Mesenchymal stem cell (in vitro differentiated cells and primary cell): ENCODE measurements around the gene AIG1.

Experiments
- DNase-seq: peaks from one replicate; pipeline ENCODE4 v3.0.0-alpha.2; 2013
- H2AFZ ChIP-seq: one replicate; pipeline ENCODE4 v1.6.1; 2013; ENCODE audit warnings: low read depth, mild to moderate bottlenecking, control low read depth, inconsistent platforms, low read length, moderate library complexity
- H2AK5ac ChIP-seq: 2 replicates; pipeline ENCODE4 v1.6.1; 2013; ENCODE audit warnings: low read length, moderate library complexity, mild to moderate bottlenecking, inconsistent platforms; ENCODE audit not compliant: severe bottlenecking
- H2BK120ac ChIP-seq: one replicate; pipeline ENCODE4 v1.6.1; 2013; ENCODE audit warnings: low read depth, mild to moderate bottlenecking, inconsistent platforms, low read length, moderate library complexity
- H2BK12ac ChIP-seq, 2 experiments: one replicate each; pipeline ENCODE4 v1.6.1; 2013; ENCODE audit warnings: inconsistent platforms in 2 of 2, low read length in 2 of 2, mild to moderate bottlenecking in 2 of 2, moderate library complexity in 2 of 2, control low read depth in 1 of 2
- H2BK15ac ChIP-seq: one replicate; pipeline ENCODE4 v1.6.1; 2013; ENCODE audit warnings: mild to moderate bottlenecking, low read depth, inconsistent platforms; ENCODE audit not compliant: poor library complexity, severe bottlenecking
- H2BK5ac ChIP-seq: 2 replicates; pipeline ENCODE4 v1.6.1; 2013; ENCODE audit warnings: low read depth, mild to moderate bottlenecking, low read length, control low read depth, inconsistent platforms; ENCODE audit not compliant: poor library complexity, severe bottlenecking
- H3K14ac ChIP-seq, 2 experiments: one replicate each; pipeline ENCODE4 v1.6.1; 2013; ENCODE audit warnings: inconsistent platforms in 2 of 2, low read length in 2 of 2, control low read depth in 1 of 2, mild to moderate bottlenecking in 1 of 2, moderate library complexity in 1 of 2
- H3K18ac ChIP-seq, 2 experiments: one replicate each; pipeline ENCODE4 v1.6.1; 2013; ENCODE audit warnings: inconsistent platforms in 2 of 2, low read length in 2 of 2, control low read depth in 1 of 2, low read depth in 1 of 2, mild to moderate bottlenecking in 1 of 2
- H3K23ac ChIP-seq, 2 experiments: one replicate each; pipeline ENCODE4 v1.6.1; 2013; ENCODE audit warnings: inconsistent platforms in 2 of 2, low read length in 2 of 2, mild to moderate bottlenecking in 2 of 2, moderate library complexity in 2 of 2, control low read depth in 1 of 2
- H3K27ac ChIP-seq: 2 replicates; pipeline ENCODE4 v1.5.1; 2013; ENCODE audit warnings: mild to moderate bottlenecking, moderate library complexity, low read length, control low read depth, inconsistent platforms; ENCODE audit not compliant: poor library complexity, severe bottlenecking
- H3K27me3 ChIP-seq, 2 experiments: 2 replicates each; pipeline versions ENCODE4 v1.6.1 to v1.7.0; 2013; ENCODE audit warnings: low read length in 2 of 2, mild to moderate bottlenecking in 2 of 2, moderate library complexity in 2 of 2, control low read depth in 1 of 2, inconsistent platforms in 1 of 2; ENCODE audit not compliant: control insufficient read depth in 1 of 2, insufficient read depth in 1 of 2
- H3K36me3 ChIP-seq, 2 experiments: 2 replicates each; pipeline versions ENCODE4 v1.6.1 to v1.7.0; 2013; ENCODE audit warnings: low read length in 2 of 2, control low read depth in 1 of 2, inconsistent platforms in 1 of 2, low read depth in 1 of 2, mild to moderate bottlenecking in 1 of 2; ENCODE audit not compliant: insufficient read depth in 2 of 2, control insufficient read depth in 1 of 2
- H3K4ac ChIP-seq, 2 experiments: one replicate each; pipeline ENCODE4 v1.6.1; 2013; ENCODE audit warnings: inconsistent platforms in 2 of 2, low read length in 2 of 2, mild to moderate bottlenecking in 2 of 2, moderate library complexity in 2 of 2, control low read depth in 1 of 2, low read depth in 1 of 2
- H3K4me1 ChIP-seq: 2 replicates; pipeline ENCODE4 v1.6.1; 2013; ENCODE audit warnings: low read depth, low read length, control low read depth; ENCODE audit not compliant: control insufficient read depth, insufficient read depth
- H3K4me2 ChIP-seq: 2 replicates; pipeline ENCODE4 v1.6.1; 2013; ENCODE audit warnings: low read length, mild to moderate bottlenecking, inconsistent platforms; ENCODE audit not compliant: poor library complexity, severe bottlenecking
- H3K4me3 ChIP-seq, 2 experiments: 2 replicates each; pipeline versions ENCODE4 v1.5.1 to v1.7.0; 2013; ENCODE audit warnings: low read length in 2 of 2, mild to moderate bottlenecking in 2 of 2, control low read depth in 1 of 2, low read depth in 1 of 2; ENCODE audit not compliant: insufficient read depth in 1 of 2
- H3K79me1 ChIP-seq: replicated peaks from 2 replicates; pipeline ENCODE4 v1.6.1; 2013; ENCODE audit warnings: mild to moderate bottlenecking, control low read depth, low read length, inconsistent platforms; ENCODE audit not compliant: poor library complexity, severe bottlenecking
- H3K9ac ChIP-seq: 2 replicates; pipeline ENCODE4 v1.7.0; 2013; ENCODE audit warnings: mild to moderate bottlenecking, low read length, moderate library complexity
- H3K9me3 ChIP-seq: 2 replicates; pipeline ENCODE4 v1.7.0; 2013; ENCODE audit warnings: mild to moderate bottlenecking, low read length; ENCODE audit not compliant: control insufficient read depth
- H4K8ac ChIP-seq: one replicate; pipeline ENCODE4 v1.6.1; 2013; ENCODE audit warnings: inconsistent platforms, mild to moderate bottlenecking, low read length, moderate library complexity
- H4K91ac ChIP-seq: one replicate; pipeline ENCODE4 v1.6.1; 2013; ENCODE audit warnings: mild to moderate bottlenecking, low read length, inconsistent platforms
- WGBS: methylation state at CpG from one replicate; pipeline ENCODE4 v1.1.7; 2013; ENCODE audit warnings: mixed read lengths; 5-methylcytosine and 5-hydroxymethylcytosine counted together

AIG1 gene

GRCh38 chr6:143135325-143135724 lies 74.6 kb downstream of the AIG1 start:
- Histone ChIP-seq H3K23ac (no peak overlapping the region), H3K18ac (no peak overlapping the region), H3K4me3 (no peak overlapping the region), H3K4me2 (no peak overlapping the region), H2AK5ac (no peak overlapping the region), H3K36me3 (peaks cover 0 to 8% of the 10 kb centered on the region in 2 experiments), H3K27ac (no peak overlapping the region), H2BK120ac (no peak overlapping the region), H4K91ac (no peak overlapping the region), H3K27me3 (no peaks in the 10 kb centered on the region), H3K9me3 (peaks cover 12% of the 10 kb centered on the region), H3K9ac (peak overlapping the region; percentile 49), H2BK15ac (no peak overlapping the region), H3K14ac (no peak overlapping the region), H3K79me1 (no peaks in the 10 kb centered on the region), H3K4me1 (no peaks in the 10 kb centered on the region), H4K8ac (no peak overlapping the region), H2BK5ac (no peak overlapping the region), H2BK12ac (no peak overlapping the region), H2AFZ (no peak overlapping the region), H3K4ac (no peak overlapping the region)
- DNase-seq, result no peak
- WGBS, result 90% methylated on average over 2 of the region's 2 CpGs

- Histone ChIP-seq H3K4ac (no peak overlapping the region), H2AFZ (no peak overlapping the region), H3K79me1 (no peaks in the 10 kb centered on the region), H3K36me3 (peaks cover 0 to 8% of the 10 kb centered on the region in 2 experiments), H2AK5ac (no peak overlapping the region), H3K18ac (no peak overlapping the region), H2BK5ac (no peak overlapping the region), H4K8ac (no peak overlapping the region), H2BK12ac (no peak overlapping the region), H3K9me3 (peaks cover 7% of the 10 kb centered on the region), H3K27me3 (no peaks in the 10 kb centered on the region), H3K9ac (peak overlapping the region; percentile 49), H3K27ac (no peak overlapping the region), H3K4me3 (no peak overlapping the region), H4K91ac (no peak overlapping the region), H3K4me2 (no peak overlapping the region), H2BK15ac (no peak overlapping the region), H3K14ac (no peak overlapping the region), H3K23ac (no peak overlapping the region), H3K4me1 (no peaks in the 10 kb centered on the region), H2BK120ac (no peak overlapping the region)
- no peak for DNase-seq
- WGBS, result 92% methylated on average over 1 of the region's 3 CpGs
Measured at GRCh38 chr6:143135797-143136561, 75.3 kb downstream of the AIG1 start.

- no peak overlapping the region for H2BK120ac ChIP-seq
- H2BK12ac ChIP-seq, result no peak overlapping the region
- H4K91ac ChIP-seq, result no peak overlapping the region
- H3K27me3 ChIP-seq, result no peaks in the 10 kb centered on the region
- H3K36me3 ChIP-seq, result peaks cover 0 to 8% of the 10 kb centered on the region in 2 experiments
- no peaks in the 10 kb centered on the region for H3K79me1 ChIP-seq
- H3K4me1 ChIP-seq, result no peaks in the 10 kb centered on the region
- no peak overlapping the region for H2AK5ac ChIP-seq
- H3K18ac ChIP-seq, result no peak overlapping the region
- WGBS, result 68% methylated on average over 3 of the region's 3 CpGs
- H2BK5ac ChIP-seq, result no peak overlapping the region
- H3K9me3 ChIP-seq, result peaks cover 2% of the 10 kb centered on the region
- no peak for DNase-seq
- no peak overlapping the region for H2AFZ ChIP-seq
- no peak overlapping the region for H3K9ac ChIP-seq
- no peak overlapping the region for H3K14ac ChIP-seq
- no peak overlapping the region for H3K4me3 ChIP-seq
- H3K4me2 ChIP-seq, result no peak overlapping the region
- no peak overlapping the region for H3K23ac ChIP-seq
- H2BK15ac ChIP-seq, result no peak overlapping the region
- no peak overlapping the region for H3K27ac ChIP-seq
- H3K4ac ChIP-seq, result no peak overlapping the region
- no peak overlapping the region for H4K8ac ChIP-seq
Measured at GRCh38 chr6:143136647-143137046, 76.0 kb downstream of the AIG1 start.

GRCh38 chr6:143139239-143139784 lies 78.6 kb downstream of the AIG1 start:
- H2AFZ ChIP-seq, result no peak overlapping the region
- no peak overlapping the region for H3K23ac ChIP-seq
- H4K91ac ChIP-seq, result no peak overlapping the region
- peak; percentile 6 for DNase-seq
- H2BK12ac ChIP-seq, result no peak overlapping the region
- H3K9me3 ChIP-seq, result no peaks in the 10 kb centered on the region
- H2BK5ac ChIP-seq, result no peak overlapping the region
- H3K18ac ChIP-seq, result no peak overlapping the region
- no peaks in the 10 kb centered on the region for H3K79me1 ChIP-seq
- H3K4me2 ChIP-seq, result no peak overlapping the region
- peak overlapping the region; percentile 85 for H3K9ac ChIP-seq
- no peak overlapping the region for H4K8ac ChIP-seq
- no peaks in the 10 kb centered on the region for H3K4me1 ChIP-seq
- H3K4ac ChIP-seq, result no peak overlapping the region
- H3K4me3 ChIP-seq, result no peak overlapping the region
- H3K36me3 ChIP-seq, result peaks cover 0 to 8% of the 10 kb centered on the region in 2 experiments
- H2BK120ac ChIP-seq, result no peak overlapping the region
- H3K27me3 ChIP-seq, result no peaks in the 10 kb centered on the region
- H3K27ac ChIP-seq, result no peak overlapping the region
- H3K14ac ChIP-seq, result no peak overlapping the region
- H2AK5ac ChIP-seq, result no peak overlapping the region
- H2BK15ac ChIP-seq, result no peak overlapping the region
- 84% methylated on average over 3 of the region's 3 CpGs for WGBS
